ENCODE data around the gene ATP6V0B. TPM values are rescaled to one million over a fixed set of nuclear protein-coding genes. Genes with fewer than 3 reads are reported as not detected.

Gene ATP6V0B
- total and polyA plus RNA-seq, 10 of the 15 experiments (the other 5 are each of a cell fraction or from before 2014, with no cell fraction given) = 65.3 to 250 (median 144) TPM

- TF ChIP-seq ZBTB40 (IDR thresholded peaks at IDR 0.05; ENCODE audit: borderline replicate concordance) = no peak
- no peak for TF ChIP-seq BCLAF1 (IDR thresholded peaks at IDR 0.05)
- TF ChIP-seq KDM1A (IDR thresholded peaks at IDR 0.05; ENCODE audit: borderline replicate concordance) = no peak
- TF ChIP-seq NBN (IDR thresholded peaks at IDR 0.05) = no peak
- no peak for TF ChIP-seq YY1 (IDR thresholded peaks at IDR 0.05; ENCODE audit: low read depth, low read length)
- no peak for TF ChIP-seq SRF (IDR thresholded peaks at IDR 0.05; ENCODE audit: low read depth in 2 of 2, low read length in 2 of 2)
- no peak for TF ChIP-seq ZZZ3 (IDR thresholded peaks at IDR 0.05; ENCODE audit: control insufficient read depth, insufficient read length, low read depth)
- no peak for TF ChIP-seq NFYA (IDR thresholded peaks at IDR 0.05; ENCODE audit: borderline replicate concordance, low read depth, low read length)
- no peak for TF ChIP-seq ZBTB4 (CRISPR knock-in tag; IDR thresholded peaks at IDR 0.05)
- TF ChIP-seq CHD1 (IDR thresholded peaks at IDR 0.05; ENCODE audit: low read depth, low read length) = no peak
- TF ChIP-seq USF1 (IDR thresholded peaks at IDR 0.05; ENCODE audit: borderline replicate concordance, extremely low read length, insufficient read depth, low read depth, low read length) = no peak
These were observed 25.1 kb upstream of the ATP6V0B start (continued) for GRCh38 chr1:43949678-43950077.

Measured in GM12878 (cell line).